H1 (cell line): ENCODE measurements around the gene PRDM1. TPM values are rescaled to one million over a fixed set of nuclear protein-coding genes. Genes with fewer than 3 reads are reported as not detected.

Experiments
- CTCF ChIA-PET: fragments of 300-600 bp; sonication (Branson Sonifier 250); formaldehyde crosslinking; loops from one replicate; lab custom pipeline; 2021; ENCODE audit not compliant: partially characterized antibody; lab: Charles Lee
- POLR2A ChIA-PET: fragments of 300-600 bp; sonication (Branson Sonifier 250); formaldehyde crosslinking; loops from one replicate; lab custom pipeline; 2021; ENCODE audit warnings: inconsistent platforms; ENCODE audit not compliant: partially characterized antibody; lab: Charles Lee
- DNase-seq, 2 experiments: peaks; one replicate each; pipeline versions ENCODE4 v3.0.0 to v3.0.0-alpha.2; 2010 to 2022; ENCODE audit warnings: low spot score in 2 of 2, low read depth in 1 of 2, mixed read lengths in 1 of 2
- FAIRE-seq: peaks from 2 replicates; lab custom pipeline; 2011; peaks lifted over from hg19 to GRCh38; lab: Jason Lieb, UNC
- H2AFZ ChIP-seq: 2 replicates; pipeline ENCODE4 v1.8.1; 2012; ENCODE audit warnings: low read length, inconsistent platforms
- H2AK5ac ChIP-seq: 2 replicates; pipeline ENCODE4 v1.6.1; 2013; ENCODE audit warnings: low read depth, low read length
- H2BK120ac ChIP-seq: replicated peaks from 2 replicates; pipeline ENCODE3; 2013; ENCODE audit warnings: low read depth, low read length, inconsistent platforms
- H2BK12ac ChIP-seq: 2 replicates; pipeline ENCODE4 v1.6.1; 2013; ENCODE audit warnings: low read depth, low read length
- H2BK15ac ChIP-seq: 2 replicates; pipeline ENCODE4 v1.6.1; 2013; ENCODE audit warnings: low read length
- H2BK20ac ChIP-seq: 2 replicates; pipeline ENCODE4 v1.6.1; 2013; ENCODE audit warnings: low read length
- H2BK5ac ChIP-seq: 2 replicates; pipeline ENCODE4 v1.6.1; 2013; ENCODE audit warnings: low read depth, low read length
- H3K14ac ChIP-seq: 2 replicates; pipeline ENCODE4 v1.6.1; 2013; ENCODE audit warnings: inconsistent platforms; ENCODE audit not compliant: insufficient read length
- H3K18ac ChIP-seq: 2 replicates; pipeline ENCODE4 v1.6.1; 2013; ENCODE audit warnings: low read length; ENCODE audit errors: extremely low read depth
- H3K23ac ChIP-seq: 2 replicates; pipeline ENCODE4 v1.6.1; 2013; ENCODE audit warnings: inconsistent platforms; ENCODE audit not compliant: insufficient read length
- H3K23me2 ChIP-seq: 2 replicates; pipeline ENCODE4 v1.6.1; 2013; ENCODE audit warnings: low read depth, low read length
- H3K27ac ChIP-seq: 2 replicates; pipeline ENCODE4 v1.6.1; 2011; ENCODE audit warnings: low read depth, low read length, inconsistent platforms
- H3K27me3 ChIP-seq, 4 experiments: replicated peaks in 1 of 4; 1 replicate in 1 of 4; 2 replicates in 3 of 4; pipeline versions ENCODE4 v1.6.1 to v1.8.1; 2011 to 2013; ENCODE audit warnings: low read length in 3 of 4, mild to moderate bottlenecking in 3 of 4, inconsistent platforms in 2 of 4, mixed read lengths in 2 of 4, moderate library complexity in 1 of 4; ENCODE audit not compliant: control insufficient read depth in 3 of 4, insufficient read depth in 3 of 4; ENCODE audit errors: extremely low read depth in 1 of 4
- H3K36me3 ChIP-seq, 4 experiments: 2 replicates each; pipeline versions ENCODE4 v1.6.1 to v1.8.1; 2011 to 2013; ENCODE audit warnings: mild to moderate bottlenecking in 4 of 4, low read length in 3 of 4, moderate library complexity in 2 of 4, control low read depth in 1 of 4, inconsistent platforms in 1 of 4; ENCODE audit not compliant: insufficient read depth in 4 of 4, control insufficient read depth in 2 of 4
- H3K4ac ChIP-seq: replicated peaks from 2 replicates; pipeline ENCODE3; 2013; ENCODE audit warnings: low read length, low read depth, mixed read lengths, inconsistent platforms; ENCODE audit not compliant: insufficient read length
- H3K4me1 ChIP-seq, 4 experiments: replicated peaks in 1 of 4; 1 replicate in 1 of 4; 2 replicates in 3 of 4; pipeline versions ENCODE4 v1.6.1 to v1.8.1; 2011 to 2013; ENCODE audit warnings: low read length in 3 of 4, inconsistent platforms in 2 of 4, mixed read lengths in 1 of 4; ENCODE audit not compliant: insufficient read depth in 4 of 4, control insufficient read depth in 3 of 4
- H3K4me2 ChIP-seq, 2 experiments: 2 replicates each; pipeline versions ENCODE4 v1.6.1 to v1.8.1; 2011 to 2013; ENCODE audit warnings: low read depth in 2 of 2, low read length in 2 of 2, control low read depth in 1 of 2, inconsistent platforms in 1 of 2, mild to moderate bottlenecking in 1 of 2; ENCODE audit not compliant: insufficient read depth in 1 of 2
- H3K4me3 ChIP-seq, 4 experiments: fragments of 200-600, 300-600 bp in 1 of 4; sonication (generic), shearing (Covaris generic), sonication (Bioruptor Twin) in 1 of 4; 2 replicates each; pipeline versions ENCODE4 v1.5.1 to v1.8.1; 2011 to 2016; ENCODE audit warnings: low read length in 4 of 4, low read depth in 3 of 4, control low read depth in 2 of 4, inconsistent platforms in 2 of 4, mild to moderate bottlenecking in 2 of 4, mixed read lengths in 1 of 4, moderate library complexity in 1 of 4; ENCODE audit not compliant: insufficient read depth in 2 of 4; ENCODE audit errors: extremely low read depth in 1 of 4
- H3K56ac ChIP-seq: replicated peaks from 2 replicates; pipeline ENCODE3; 2013; ENCODE audit warnings: low read depth, mild to moderate bottlenecking, mixed read lengths, low read length, inconsistent platforms; ENCODE audit not compliant: insufficient read length
- H3K79me1 ChIP-seq: 2 replicates; pipeline ENCODE4 v1.6.1; 2013; ENCODE audit warnings: low read depth, low read length, control low read depth
- H3K79me2 ChIP-seq, 2 experiments: 2 replicates each; pipeline versions ENCODE4 v1.6.1 to v1.8.1; 2012 to 2013; ENCODE audit warnings: low read length in 2 of 2, mild to moderate bottlenecking in 2 of 2, inconsistent platforms in 1 of 2; ENCODE audit not compliant: insufficient read depth in 2 of 2, control insufficient read depth in 1 of 2
- H3K9ac ChIP-seq, 4 experiments: replicated peaks in 1 of 4; 1 replicate in 1 of 4; 2 replicates in 3 of 4; pipeline versions ENCODE4 v1.6.1 to v1.8.1; 2011 to 2013; ENCODE audit warnings: low read depth in 3 of 4, low read length in 3 of 4, control low read depth in 2 of 4, mild to moderate bottlenecking in 2 of 4, moderate library complexity in 2 of 4, inconsistent platforms in 1 of 4; ENCODE audit errors: extremely low read depth in 1 of 4
- H3K9me3 ChIP-seq, 2 experiments: 2 replicates each; pipeline versions ENCODE4 v1.6.1 to v1.8.1; 2012 to 2013; ENCODE audit warnings: mild to moderate bottlenecking in 2 of 2, moderate library complexity in 2 of 2, control low read depth in 1 of 2, inconsistent platforms in 1 of 2, low read depth in 1 of 2, low read length in 1 of 2, mixed read lengths in 1 of 2; ENCODE audit not compliant: insufficient read depth in 2 of 2
- H4K20me1 ChIP-seq, 2 experiments: replicated peaks in 1 of 2; 2 replicates each; pipeline versions ENCODE3 to v1.8.1; 2011 to 2013; ENCODE audit warnings: inconsistent platforms in 2 of 2, low read length in 2 of 2, mild to moderate bottlenecking in 1 of 2; ENCODE audit not compliant: insufficient read depth in 2 of 2, control insufficient read depth in 1 of 2
- H4K5ac ChIP-seq: 2 replicates; pipeline ENCODE4 v1.6.1; 2013; ENCODE audit warnings: low read length, low read depth, mixed read lengths, inconsistent platforms; ENCODE audit not compliant: insufficient read length
- H4K8ac ChIP-seq: 2 replicates; pipeline ENCODE4 v1.8.0; 2013; ENCODE audit warnings: mild to moderate bottlenecking, moderate library complexity, low read length, inconsistent platforms; ENCODE audit not compliant: insufficient read depth; ENCODE audit errors: extremely low read depth
- H4K91ac ChIP-seq: replicated peaks from 2 replicates; pipeline ENCODE3; 2013; ENCODE audit warnings: low read length, mixed read lengths, inconsistent platforms; ENCODE audit not compliant: insufficient read length
- CTBP2 ChIP-seq: IDR thresholded peaks from 2 replicates; pipeline ENCODE4 v1.7.0; 2011; ENCODE audit warnings: borderline replicate concordance, mild to moderate bottlenecking, moderate library complexity, mixed read lengths, low read length; ENCODE audit not compliant: insufficient read depth, insufficient read length
- EGR1 ChIP-seq: IDR thresholded peaks from 2 replicates; pipeline ENCODE4 v1.6.1; 2011; ENCODE audit warnings: low read depth, low read length, borderline replicate concordance
- FOSL1 ChIP-seq: IDR thresholded peaks from 2 replicates; pipeline ENCODE4 v1.6.1; 2011; ENCODE audit warnings: mild to moderate bottlenecking, low read depth, low read length, moderate library complexity; ENCODE audit not compliant: insufficient read depth
- GABPA ChIP-seq: IDR thresholded peaks from 2 replicates; pipeline ENCODE4 v1.6.1; 2011; ENCODE audit warnings: mild to moderate bottlenecking, low read length, moderate library complexity, borderline replicate concordance; ENCODE audit not compliant: insufficient read depth
- JUN ChIP-seq: IDR thresholded peaks from 2 replicates; pipeline ENCODE4 v1.6.1; 2011; ENCODE audit warnings: low read depth, mild to moderate bottlenecking, improper control_type of control experiment, low read length
- RAD21 ChIP-seq, 2 experiments: IDR thresholded peaks in 1 of 2; conservative IDR thresholded peaks in 1 of 2; 2 replicates each; pipeline ENCODE4 v1.6.1; 2011; ENCODE audit warnings: low read depth in 2 of 2, low read length in 2 of 2, improper control_type of control experiment in 1 of 2, inconsistent platforms in 1 of 2, mild to moderate bottlenecking in 1 of 2, moderate library complexity in 1 of 2
- RXRA ChIP-seq: IDR thresholded peaks from 2 replicates; pipeline ENCODE4 v1.6.1; 2011; ENCODE audit warnings: low read depth, mild to moderate bottlenecking, low read length, moderate library complexity; ENCODE audit not compliant: insufficient read depth
- SIN3A ChIP-seq, 2 experiments: IDR thresholded peaks in 1 of 2; conservative IDR thresholded peaks in 1 of 2; 2 replicates each; pipeline ENCODE4 v1.6.1; 2011 to 2012; ENCODE audit warnings: low read length in 2 of 2, improper control_type of control experiment in 1 of 2, low read depth in 1 of 2, mild to moderate bottlenecking in 1 of 2
- SIX5 ChIP-seq: IDR thresholded peaks from 2 replicates; pipeline ENCODE4 v1.6.1; 2011; ENCODE audit warnings: mild to moderate bottlenecking, low read depth, low read length
- SP1 ChIP-seq: IDR thresholded peaks from 2 replicates; pipeline ENCODE4 v1.6.1; 2011; ENCODE audit warnings: low read depth, low read length
- USF2 ChIP-seq: IDR thresholded peaks from 2 replicates; pipeline ENCODE4 v1.6.1; 2011; ENCODE audit warnings: low read length, improper control_type of control experiment
- YY1 ChIP-seq: IDR thresholded peaks from 2 replicates; pipeline ENCODE4 v1.6.1; 2011; ENCODE audit warnings: low read depth, mild to moderate bottlenecking, low read length
- WGBS, 2 experiments: shearing (Covaris generic) in 1 of 2; methylation state at CpG; one replicate each; pipeline versions ENCODE4 v1.1.6 to v1.1.7; 2013 to 2015; ENCODE audit warnings: low lambda C conversion rate in 2 of 2, mixed read lengths in 2 of 2, inconsistent platforms in 1 of 2, low coverage in 1 of 2, missing lambda C conversion rate in 1 of 2; ENCODE audit not compliant: insufficient replicate concordance in 2 of 2, insufficient coverage in 1 of 2, insufficient read length in 1 of 2; ENCODE audit errors: extremely low coverage in 1 of 2, missing lambda C conversion rate in 1 of 2; 5-methylcytosine and 5-hydroxymethylcytosine counted together
- polyA plus RNA-seq, 7 experiments: library from polyadenylated mRNA; depleted of rRNA in 3 of 7; stranded (reverse) in 5 of 7; unstranded in 2 of 7; fragments of >200 nt in 5 of 7; fragments of 200-250 nt in 2 of 7; gene quantifications; 1 replicate in 5 of 7; 2 replicates in 1 of 7; 4 replicates in 1 of 7; pipeline versions ENCODE4 v1.2.1 to v1.2.3, GENCODE V29; 2011 to 2013; ENCODE audit warnings: missing spikeins in 2 of 7, mixed read lengths in 2 of 7
- total RNA-seq: library from RNA; stranded (reverse); fragmentation: NEBNext Ultra II Directional; extraction: Animal tissue kit (Norgen Biotek cat#: 25700); gene quantifications from 2 replicates; pipeline ENCODE4 v1.2.1, GENCODE V29; 2021

PRDM1 gene
- total and polyA plus RNA-seq, 2 of the 8 experiments (the other 6 are each of a cell fraction or from before 2014, with no cell fraction given), result 0.21 to 0.74 TPM

DNA sequence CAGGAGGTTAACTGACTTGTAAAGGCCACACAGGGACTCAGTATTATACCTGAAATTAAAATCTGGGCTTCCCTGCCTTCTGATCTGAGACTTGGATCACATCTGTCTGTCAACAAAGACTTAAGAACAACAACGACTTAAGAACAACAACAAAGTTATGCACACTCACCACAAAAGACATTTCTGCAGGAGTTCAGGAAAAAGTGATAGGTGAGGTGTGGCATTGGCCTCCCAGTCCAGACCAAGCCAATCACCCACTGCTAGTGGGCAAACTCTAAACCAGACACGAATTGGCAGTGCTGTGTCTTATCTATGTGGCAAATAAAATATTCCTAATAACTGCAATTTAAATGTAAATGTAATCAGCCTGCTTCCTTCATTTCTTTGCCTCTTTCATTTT is 61.3 kb downstream of the PRDM1 start:
- CTCF ChIA-PET, result interaction anchor here (1.0 to 1.6 kb wide), 2 partner anchors 29 to 41 kb away, joined by 3 to 6 read pairs; no protein-coding TSS in a partner anchor
- H2AFZ ChIP-seq, result no peak overlapping the region
- H3K9me3 ChIP-seq, result no peaks in the 10 kb centered on the region
- no peak overlapping the region for H3K4me3 ChIP-seq
- H4K5ac ChIP-seq, result no peak overlapping the region
- no peak overlapping the region for H2BK12ac ChIP-seq
- H4K91ac ChIP-seq, result no peak overlapping the region
- H3K9ac ChIP-seq, result no peak overlapping the region
- H3K4me2 ChIP-seq, result no peak overlapping the region
- H2BK20ac ChIP-seq, result no peak overlapping the region
- no peak overlapping the region for H2BK15ac ChIP-seq
- FAIRE-seq (no peak), DNase-seq (no peak)
- H3K56ac ChIP-seq, result no peak overlapping the region
- no peak overlapping the region for H3K23ac ChIP-seq
- H3K79me1 ChIP-seq, result no peaks in the 10 kb centered on the region
- H3K36me3 ChIP-seq, result no peaks in the 10 kb centered on the region
- H3K27ac ChIP-seq, result no peak overlapping the region
- 86% methylated on average over 1 of the region's 2 CpGs; no CpG with 5 or more reads in 1 of the 2 experiments for WGBS, 2 experiments
- peaks cover 0 to 8% (median 7%) of the 10 kb centered on the region in 4 experiments; a peak in 4 of 7 replicates for H3K4me1 ChIP-seq
- no peaks in the 10 kb centered on the region for H4K20me1 ChIP-seq
- no peak overlapping the region for H2BK120ac ChIP-seq
- TF ChIP-seq CTBP2 (no peak), SIN3A (conservative IDR thresholded peaks at IDR 0.05 in 1 of 2, IDR thresholded peaks at IDR 0.05 in 1 of 2; ENCODE audit: low read depth in 1 of 2, low read length in 2 of 2) (no peak), JUN (no peak), RAD21 (IDR thresholded peaks at IDR 0.05 in 1 of 2, conservative IDR thresholded peaks at IDR 0.05 in 1 of 2; ENCODE audit: low read depth in 2 of 2, low read length in 2 of 2) (no peak), FOSL1 (no peak), RXRA (no peak), GABPA (no peak), USF2 (no peak), SP1 (no peak), SIX5 (no peak), EGR1 (no peak), YY1 (no peak)
- H3K4ac ChIP-seq, result no peak overlapping the region
- no peak overlapping the region for H4K8ac ChIP-seq
- POLR2A ChIA-PET, result no interaction called here
- no peak overlapping the region for H2BK5ac ChIP-seq
- peaks cover 3% of the 10 kb centered on the region; the same call in 1 of the 2 replicates for H3K23me2 ChIP-seq
- H3K14ac ChIP-seq, result no peak overlapping the region
- no peak overlapping the region for H3K18ac ChIP-seq
- H3K79me2 ChIP-seq, result no peaks in the 10 kb centered on the region
- no peaks in the 10 kb centered on the region for H3K27me3 ChIP-seq
- H2AK5ac ChIP-seq, result no peak overlapping the region
